HL-60/S4 treated with retinoic acid at 250 ng/mL for 4 days and 3 days (cell line): Measurements from ENCODE around the gene SWI5.

Experiments
- in situ Hi-C: fragments of 300-500 bp; cut with MboI; formaldehyde crosslinking; loops from 2 replicates; pipeline ENCODE4 v1.7.0; 2022; ENCODE audit warnings: low sequenced_read_pairs

The SWI5 gene

GRCh38 chr9:128314697-128315096, 38.6 kb downstream of the SWI5 start:
- in situ Hi-C loops: no loop called here

DNA sequence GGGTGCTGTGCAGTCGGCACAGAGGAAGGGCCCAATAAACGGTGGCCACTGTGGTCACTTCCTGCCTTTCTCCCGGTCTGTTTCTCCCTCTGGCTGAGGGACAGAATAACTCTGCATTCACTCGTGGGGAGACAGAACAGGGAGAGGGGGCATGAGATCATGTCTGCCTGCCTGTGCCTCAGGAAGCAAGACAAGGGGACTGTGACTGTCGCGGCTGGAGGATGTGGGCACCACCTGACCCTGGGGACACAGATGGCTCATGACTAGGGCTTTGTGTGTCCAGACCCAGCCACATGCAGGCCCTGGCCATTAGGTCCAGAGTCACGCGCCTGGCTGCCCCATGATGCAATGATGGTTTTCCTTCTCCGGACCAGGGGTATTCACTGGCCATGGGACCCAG, 40.3 kb downstream of the SWI5 start:
- in situ Hi-C loops: no loop called here

GRCh38 chr9:128317629-128318028, 41.6 kb downstream of the SWI5 start:
- in situ Hi-C loops: no loop called here

DNA sequence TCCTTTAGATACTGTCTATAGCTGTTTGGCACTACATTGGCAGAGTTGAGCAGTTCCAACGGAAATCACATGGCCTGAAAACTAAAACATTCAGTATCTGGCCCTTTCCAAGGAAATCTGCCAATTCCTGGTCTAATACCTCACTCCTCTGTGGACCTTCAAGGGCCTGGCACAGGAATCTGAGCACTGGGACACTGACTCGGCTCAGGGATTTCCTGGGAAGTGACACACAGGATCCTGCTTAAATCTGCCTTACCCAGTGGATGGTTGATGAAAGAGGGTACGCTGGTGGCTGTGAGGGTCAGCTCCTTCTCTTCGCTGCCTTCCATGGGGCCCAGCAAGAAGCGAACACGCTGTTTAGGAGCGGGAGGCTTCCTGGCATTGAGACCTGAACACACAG, 45.3 kb downstream of the SWI5 start:
- in situ Hi-C loops: no loop called here

GRCh38 chr9:128321879-128322403, 45.9 kb downstream of the SWI5 start:
- in situ Hi-C loops: no loop called here

GRCh38 chr9:128322404-128323211, 46.5 kb downstream of the SWI5 start, which contains the start of the genes COQ4 and TRUB2:
Gene COQ4, plus strand, starts transcription at chr9:128322839. Its CDS starts 20 bp downstream, at chr9:128322859.
Gene TRUB2, minus strand, starts transcription at chr9:128322447. Its CDS starts 39 bp downstream, at chr9:128322408.
- in situ Hi-C loops: no loop called here

- in situ Hi-C loops: no loop called here
These were observed 47.2 kb downstream of the SWI5 start for GRCh38 chr9:128323212-128323730.

DNA sequence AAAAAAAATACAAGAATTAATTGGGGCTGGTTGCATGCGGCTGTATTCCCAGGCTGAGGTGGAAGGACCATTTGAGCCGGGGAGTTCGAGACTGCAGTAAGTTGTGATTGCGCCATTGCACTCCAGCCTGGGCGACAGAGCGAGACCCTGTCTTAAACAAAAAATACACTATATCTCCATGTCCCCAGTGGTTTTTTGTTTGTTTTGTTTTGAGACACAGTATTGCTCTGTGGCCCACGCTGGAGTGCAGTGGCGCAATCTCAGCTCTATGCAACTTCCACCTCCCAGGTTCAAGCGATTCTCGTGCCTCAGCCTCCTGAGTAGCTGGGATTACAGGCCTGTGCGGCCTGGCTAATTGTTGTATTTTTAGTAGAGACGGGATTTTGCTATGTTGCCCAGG, 47.7 kb downstream of the SWI5 start:
- in situ Hi-C loops: no loop called here

- in situ Hi-C loops: no loop called here
These were observed 48.3 kb downstream of the SWI5 start for GRCh38 chr9:128324401-128324800.

GRCh38 chr9:128325629-128326028, 49.6 kb downstream of the SWI5 start:
- in situ Hi-C loops: no loop called here

GRCh38 chr9:128333451-128333869, 57.4 kb downstream of the SWI5 start:
- in situ Hi-C loops: no loop called here

GRCh38 chr9:128335161-128335560, 59.1 kb downstream of the SWI5 start:
- in situ Hi-C loops: no loop called here

DNA sequence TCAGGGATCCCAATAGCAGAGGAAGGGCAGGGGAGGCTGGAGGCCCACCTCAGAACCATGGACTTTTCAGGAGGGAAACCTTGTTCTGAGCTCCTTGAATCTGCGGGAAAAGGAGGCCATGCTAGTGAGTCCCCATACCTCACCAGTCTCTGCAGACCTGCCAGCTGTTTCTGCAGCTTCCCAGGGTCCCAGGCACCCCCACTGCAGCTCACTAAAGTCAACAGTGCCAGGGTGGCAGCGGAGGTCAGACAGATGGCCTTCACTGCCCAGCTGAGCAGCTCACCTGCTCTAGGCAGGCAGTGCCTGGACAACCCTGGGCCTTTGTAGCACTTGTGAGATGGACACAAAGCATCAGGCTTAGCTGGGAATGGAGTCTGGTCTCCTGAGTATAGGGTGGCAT, 59.8 kb downstream of the SWI5 start:
- in situ Hi-C loops: no loop called here

DNA sequence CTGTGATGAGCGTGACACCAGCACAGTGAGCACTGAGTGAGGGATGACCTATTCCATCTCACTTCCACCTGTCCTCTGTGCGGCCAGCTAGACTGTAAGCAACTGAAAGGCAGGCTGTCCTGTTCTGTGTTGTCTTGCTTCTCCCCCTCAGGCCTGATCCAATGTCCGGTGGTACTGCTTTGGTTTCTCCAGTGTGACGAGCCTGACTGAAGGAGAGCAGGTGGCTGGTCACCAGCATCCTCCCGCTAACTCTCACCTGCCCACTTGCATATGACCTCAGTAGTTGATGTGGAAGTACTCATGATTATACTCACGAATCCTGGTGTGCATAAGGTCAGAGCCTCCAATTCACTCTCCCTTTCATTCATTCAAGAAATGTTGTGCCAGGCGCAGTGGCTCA, 61.9 kb downstream of the SWI5 start:
- in situ Hi-C loops: no loop called here
